AG10803 (cell line): ENCODE data around the gene CCDC188.
A peak's percentile ranks its signal among the peaks of the same experiment; 100 is the strongest.

Experiments used
- DNase-seq: peaks from one replicate; pipeline ENCODE4 v3.0.0; 2010; ENCODE audit warnings: low read depth
- H3K4me3 ChIP-seq: 2 replicates; pipeline ENCODE4 v1.5.1; 2011; ENCODE audit warnings: mild to moderate bottlenecking, low read length, control low read depth
- TF ChIP-seq, protein P1 (sequence below): conservative IDR thresholded peaks from 2 replicates; pipeline ENCODE4 v1.5.1; 2011; ENCODE audit warnings: mild to moderate bottlenecking, low read length, control low read depth, inconsistent platforms

Gene CCDC188

DNA sequence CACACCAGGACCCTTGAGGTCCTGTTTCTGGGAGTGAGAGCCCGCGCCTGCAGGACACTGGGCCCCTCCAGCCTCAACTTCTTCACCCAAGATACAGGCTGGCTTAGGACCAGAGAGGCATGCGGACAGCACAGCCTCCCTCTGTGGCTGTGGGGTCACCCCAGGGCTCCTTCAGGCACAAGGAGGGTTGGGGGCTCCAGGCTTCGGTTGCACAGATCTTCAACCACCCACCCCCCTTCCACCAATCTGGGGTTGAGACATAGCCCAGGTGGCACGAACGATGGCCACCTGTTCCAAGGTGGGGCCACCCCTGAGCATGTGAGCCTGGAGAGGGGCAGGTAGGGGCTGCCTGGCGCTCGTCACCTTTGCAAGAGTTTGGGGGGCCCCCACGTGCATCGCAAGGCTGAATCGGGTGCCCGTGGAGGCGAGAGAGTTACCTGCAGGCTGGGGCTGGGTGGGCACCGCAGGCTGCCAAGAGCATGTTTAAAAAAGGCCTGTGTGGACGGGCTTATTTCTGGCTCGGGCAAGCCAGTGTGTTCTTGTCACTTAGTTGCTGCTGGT is 18.1 kb downstream of the CCDC188 start:
- DNase-seq: no peak
- peak overlapping the region; percentile 76 for H3K4me3 ChIP-seq
- TF ChIP-seq, protein P1, sequence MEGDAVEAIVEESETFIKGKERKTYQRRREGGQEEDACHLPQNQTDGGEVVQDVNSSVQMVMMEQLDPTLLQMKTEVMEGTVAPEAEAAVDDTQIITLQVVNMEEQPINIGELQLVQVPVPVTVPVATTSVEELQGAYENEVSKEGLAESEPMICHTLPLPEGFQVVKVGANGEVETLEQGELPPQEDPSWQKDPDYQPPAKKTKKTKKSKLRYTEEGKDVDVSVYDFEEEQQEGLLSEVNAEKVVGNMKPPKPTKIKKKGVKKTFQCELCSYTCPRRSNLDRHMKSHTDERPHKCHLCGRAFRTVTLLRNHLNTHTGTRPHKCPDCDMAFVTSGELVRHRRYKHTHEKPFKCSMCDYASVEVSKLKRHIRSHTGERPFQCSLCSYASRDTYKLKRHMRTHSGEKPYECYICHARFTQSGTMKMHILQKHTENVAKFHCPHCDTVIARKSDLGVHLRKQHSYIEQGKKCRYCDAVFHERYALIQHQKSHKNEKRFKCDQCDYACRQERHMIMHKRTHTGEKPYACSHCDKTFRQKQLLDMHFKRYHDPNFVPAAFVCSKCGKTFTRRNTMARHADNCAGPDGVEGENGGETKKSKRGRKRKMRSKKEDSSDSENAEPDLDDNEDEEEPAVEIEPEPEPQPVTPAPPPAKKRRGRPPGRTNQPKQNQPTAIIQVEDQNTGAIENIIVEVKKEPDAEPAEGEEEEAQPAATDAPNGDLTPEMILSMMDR: no peak

DNA sequence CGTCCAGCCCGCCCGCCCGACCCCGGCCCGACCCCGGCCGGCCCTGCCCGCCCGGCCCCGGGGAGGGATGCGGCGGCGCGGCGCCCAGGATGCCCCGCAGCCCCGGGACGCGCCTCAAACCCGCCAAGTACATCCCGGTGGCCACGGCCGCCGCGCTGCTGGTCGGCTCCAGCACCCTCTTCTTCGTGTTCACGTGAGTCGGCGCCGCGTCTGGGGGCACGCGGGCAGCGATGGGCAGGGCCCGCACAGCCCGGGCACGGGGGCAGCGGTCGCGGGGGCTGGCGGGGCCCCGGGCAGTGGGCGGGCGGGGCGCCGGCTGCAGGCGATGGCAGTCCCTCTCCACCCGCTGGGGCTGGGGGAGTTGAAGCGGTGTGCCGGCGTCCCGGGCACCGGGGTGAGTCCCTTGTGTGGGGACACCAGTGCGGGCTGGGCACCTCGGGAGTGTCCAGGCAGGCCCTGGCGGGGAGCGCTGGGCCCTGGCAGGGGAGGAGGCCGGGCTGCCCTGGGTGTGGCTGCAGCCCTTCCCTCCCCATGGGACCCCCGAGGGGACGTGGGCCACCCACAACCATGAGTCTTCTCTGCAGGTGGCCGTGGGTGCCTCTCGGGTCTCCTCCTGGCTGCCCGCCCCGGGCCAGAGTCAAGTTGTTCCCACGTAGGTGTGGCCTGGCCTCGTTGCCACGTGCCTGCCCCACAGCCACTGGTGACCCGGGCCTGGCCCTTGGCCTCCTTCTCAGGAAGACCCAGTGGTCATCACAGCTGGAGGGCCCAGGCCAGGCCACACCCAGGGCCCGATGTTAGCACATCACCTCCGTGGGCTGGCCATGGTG is 18.8 kb downstream of the CCDC188 start:
- TF ChIP-seq, protein P1: no peak
- peak; percentile 20 for DNase-seq
- peak overlapping the region; percentile 76 for H3K4me3 ChIP-seq

DNA sequence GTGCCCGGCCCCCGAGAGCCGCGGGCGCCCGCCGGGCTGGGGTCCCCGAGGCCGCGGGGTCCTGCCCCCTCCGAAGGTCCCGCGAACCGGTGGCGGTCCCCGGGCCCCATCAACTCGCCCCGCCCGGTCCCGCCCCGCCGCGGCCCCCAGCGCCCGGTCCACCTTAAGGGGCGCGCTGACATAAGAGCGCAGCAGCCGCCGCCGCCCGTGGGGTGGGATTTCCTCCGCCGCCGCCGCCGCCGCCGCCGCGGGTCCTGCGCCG is 19.3 kb downstream of the CCDC188 start, which contains the start of gene ZDHHC8:
TSS of gene ZDHHC8 (plus strand) at position 208 of the 262 bp plus-strand sequence. CDS start 144 bp downstream, outside the sequence.
- H3K4me3 ChIP-seq: peak within 1 kb of the TSS; percentile 76
- TF ChIP-seq, protein P1: no peak
- peak; percentile 21 for DNase-seq

DNA sequence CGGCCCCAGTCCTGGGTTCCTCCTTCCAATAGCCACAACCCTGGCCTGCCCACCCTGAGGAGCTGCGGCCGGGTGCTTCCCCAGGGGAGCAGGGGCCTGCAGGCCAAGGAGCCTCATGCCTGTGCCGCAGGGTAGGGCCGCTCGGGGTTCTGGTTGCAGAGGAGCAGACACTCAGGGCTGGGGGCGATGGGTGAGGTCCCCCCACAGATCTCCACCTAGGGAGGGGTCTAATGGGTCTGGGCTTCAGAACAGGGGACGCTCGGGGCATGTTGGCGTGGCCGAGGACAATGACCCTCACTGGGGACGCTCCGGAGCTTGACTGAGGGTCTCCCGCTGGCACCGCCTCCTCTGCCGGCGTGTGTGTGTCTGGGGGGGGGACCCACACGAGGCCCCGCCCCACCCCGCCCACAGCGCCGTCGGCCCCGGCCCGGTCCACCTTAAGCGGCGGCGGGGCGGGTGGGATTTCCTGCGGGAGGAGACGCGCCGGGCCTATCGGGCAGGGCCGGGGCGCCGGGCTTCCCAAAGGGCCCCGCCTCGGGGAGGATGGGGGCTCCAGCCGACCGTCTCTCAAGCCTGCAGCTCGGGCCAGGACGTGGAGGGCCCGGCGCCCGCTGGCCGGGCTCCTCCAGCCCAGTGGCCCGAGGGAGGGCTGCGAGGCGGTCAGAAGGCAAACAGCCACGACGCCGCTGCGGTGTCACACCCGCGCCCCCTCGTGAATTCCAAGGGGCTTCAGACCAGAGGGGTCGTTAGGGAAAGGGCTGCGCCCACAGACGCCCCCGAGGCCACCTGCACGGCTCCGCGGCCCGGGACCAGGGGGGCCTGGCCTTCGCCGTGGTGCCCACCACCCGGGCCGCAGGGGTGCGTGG is 19.9 kb downstream of the CCDC188 start:
- TF ChIP-seq, protein P1: no peak
- peak; percentile 77 for DNase-seq
- peak overlapping the region; percentile 75 for H3K4me3 ChIP-seq

DNA sequence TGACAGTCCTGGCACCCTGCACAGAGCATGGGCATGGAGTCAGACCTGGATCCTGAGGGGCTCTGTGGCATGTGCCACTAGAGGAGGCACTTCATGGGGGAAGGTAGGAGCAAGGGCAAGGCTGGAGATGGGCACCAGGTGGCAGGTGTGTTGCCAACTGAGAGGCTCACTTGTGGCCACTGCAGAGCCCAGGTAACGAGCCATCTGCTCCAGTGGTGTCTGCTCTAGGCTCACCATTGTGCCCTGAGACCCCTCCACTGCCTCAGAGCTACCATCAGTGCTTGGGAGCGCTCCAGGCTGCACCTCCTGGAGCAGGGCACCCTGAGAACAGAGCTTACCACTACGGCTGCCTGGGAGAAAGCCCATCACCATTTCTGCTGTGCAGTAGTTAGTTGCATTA is 20.5 kb downstream of the CCDC188 start:
- TF ChIP-seq, protein P1: no peak
- H3K4me3 ChIP-seq: no peak overlapping the region
- DNase-seq: no peak

DNA sequence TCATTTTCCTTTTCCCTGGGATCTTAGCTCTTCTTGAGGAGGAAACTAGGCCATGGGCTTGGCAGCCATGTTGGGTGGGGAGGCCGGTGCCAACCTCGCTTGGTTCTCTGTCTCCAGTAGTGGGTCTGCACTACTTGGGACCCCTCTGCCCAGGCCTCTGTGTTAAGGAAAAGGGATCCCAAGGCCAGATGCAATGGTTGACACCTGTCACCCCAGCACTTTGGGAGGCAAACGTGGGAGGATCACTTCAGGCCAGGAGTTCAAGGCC is 21.2 kb downstream of the CCDC188 start:
- TF ChIP-seq, protein P1: no peak
- no peak overlapping the region for H3K4me3 ChIP-seq
- no peak for DNase-seq
